T follicular helper cell (primary cell): ENCODE results near the gene MYRIP.

Experiments
- DNase-seq: peaks from one replicate; pipeline ENCODE4 v3.0.0-alpha.2; 2020; ENCODE audit warnings: low read depth

The MYRIP gene

GRCh38 chr3:39905788-39906187, 96.4 kb downstream of the MYRIP start:
- DNase-seq, result no peak

GRCh38 chr3:39907981-39908380, 98.6 kb downstream of the MYRIP start:
- no peak for DNase-seq

- DNase-seq, result no peak
These were observed 100.7 kb downstream of the MYRIP start for GRCh38 chr3:39910135-39910534.

GRCh38 chr3:39910826-39911464, 101.5 kb downstream of the MYRIP start:
- DNase-seq, result no peak

GRCh38 chr3:39911465-39912309, 102.3 kb downstream of the MYRIP start:
- DNase-seq, result no peak

- no peak for DNase-seq
These were observed 105.6 kb downstream of the MYRIP start for GRCh38 chr3:39915027-39915426.

- DNase-seq, result no peak
These were observed 107.8 kb downstream of the MYRIP start for GRCh38 chr3:39917065-39917773.

GRCh38 chr3:39919281-39919680, 109.9 kb downstream of the MYRIP start:
- DNase-seq, result no peak

GRCh38 chr3:39920271-39920670, 110.9 kb downstream of the MYRIP start:
- no peak for DNase-seq

- no peak for DNase-seq
These were observed 118.1 kb downstream of the MYRIP start for GRCh38 chr3:39927479-39927878.

GRCh38 chr3:39933986-39934693, 124.7 kb downstream of the MYRIP start:
- no peak for DNase-seq

- no peak for DNase-seq
These were observed 125.3 kb downstream of the MYRIP start for GRCh38 chr3:39934696-39935095.

- DNase-seq, result no peak
These were observed 125.9 kb downstream of the MYRIP start for GRCh38 chr3:39935261-39935660.

- DNase-seq, result no peak
These were observed 127.4 kb downstream of the MYRIP start for GRCh38 chr3:39936848-39937247.

- DNase-seq, result no peak
These were observed 127.9 kb downstream of the MYRIP start for GRCh38 chr3:39937315-39937714.

- DNase-seq, result no peak
These were observed 128.5 kb downstream of the MYRIP start for GRCh38 chr3:39937874-39938273.

- DNase-seq, result no peak
These were observed 132.5 kb downstream of the MYRIP start for GRCh38 chr3:39941931-39942330.

- no peak for DNase-seq
These were observed 151.2 kb downstream of the MYRIP start for GRCh38 chr3:39960515-39961191.

GRCh38 chr3:39961230-39961629, 151.8 kb downstream of the MYRIP start:
- DNase-seq, result no peak

GRCh38 chr3:39962581-39962980, 153.2 kb downstream of the MYRIP start:
- no peak for DNase-seq

- DNase-seq, result no peak
These were observed 156.1 kb downstream of the MYRIP start for GRCh38 chr3:39965461-39965860.

GRCh38 chr3:39965997-39966396, 156.6 kb downstream of the MYRIP start:
- DNase-seq, result no peak
